AG10803 (cell line): ENCODE data around the gene YTHDF2.
A peak's percentile ranks its signal among the peaks of the same experiment; 100 is the strongest.
"Not testable (repeated sequence)": the region's sequence is repeated elsewhere in the genome, so short reads cannot be mapped to it uniquely, and the experiment has no call there.

Experiments used
- DNase-seq: peaks from one replicate; pipeline ENCODE4 v3.0.0; 2010; ENCODE audit warnings: low read depth
- H3K4me3 ChIP-seq: 2 replicates; pipeline ENCODE4 v1.5.1; 2011; ENCODE audit warnings: mild to moderate bottlenecking, low read length, control low read depth
- CTCF ChIP-seq: conservative IDR thresholded peaks from 2 replicates; pipeline ENCODE4 v1.5.1; 2011; ENCODE audit warnings: mild to moderate bottlenecking, low read length, control low read depth, inconsistent platforms

The YTHDF2 gene

DNA sequence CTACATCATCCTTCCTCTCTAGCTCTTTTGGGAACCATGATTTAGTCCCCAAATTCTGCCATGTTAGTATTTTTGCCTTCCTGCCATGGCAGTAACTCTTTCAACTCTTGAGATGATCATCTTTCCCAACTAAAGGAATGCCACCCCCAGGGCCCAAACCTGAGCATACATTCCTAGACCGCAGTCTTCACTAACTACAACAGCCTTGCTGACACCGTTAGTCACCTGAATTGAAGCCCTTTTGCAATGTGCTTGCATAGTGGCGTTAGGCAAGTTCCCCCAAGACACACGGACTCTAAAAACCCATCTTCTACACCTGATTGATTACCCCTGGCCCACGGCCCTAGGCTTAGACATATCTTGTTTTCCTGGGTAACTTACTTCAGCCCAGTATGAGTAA is 16.4 kb upstream of the YTHDF2 start:
- DNase-seq: no peak
- TF ChIP-seq CTCF: no peak
- no peak overlapping the region for H3K4me3 ChIP-seq

DNA sequence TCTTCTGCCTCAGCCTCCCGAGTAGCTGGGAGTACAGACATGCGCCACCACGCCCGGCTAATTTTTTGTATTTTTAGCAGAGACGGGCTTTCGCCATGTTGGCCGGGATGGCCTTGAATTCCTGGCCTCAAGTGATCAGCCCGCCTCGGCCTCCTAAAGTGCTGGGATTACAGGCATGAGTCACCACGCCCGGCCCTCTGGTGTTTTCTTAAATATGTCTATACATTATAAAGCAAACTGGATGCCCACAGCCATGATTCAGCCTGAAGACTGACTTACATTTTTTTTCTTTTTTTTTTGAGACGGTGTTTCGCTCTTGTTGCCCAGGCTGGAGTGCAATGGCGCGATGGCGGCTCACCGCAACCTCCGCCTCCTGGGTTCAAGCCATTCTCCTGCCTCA is 14.8 kb upstream of the YTHDF2 start:
- not testable (repeated sequence) for H3K4me3 ChIP-seq, DNase-seq

- H3K4me3 ChIP-seq, DNase-seq: not testable (repeated sequence)
Observed at GRCh38 chr1:28725365-28725764, 11.4 kb upstream of the YTHDF2 start.

DNA sequence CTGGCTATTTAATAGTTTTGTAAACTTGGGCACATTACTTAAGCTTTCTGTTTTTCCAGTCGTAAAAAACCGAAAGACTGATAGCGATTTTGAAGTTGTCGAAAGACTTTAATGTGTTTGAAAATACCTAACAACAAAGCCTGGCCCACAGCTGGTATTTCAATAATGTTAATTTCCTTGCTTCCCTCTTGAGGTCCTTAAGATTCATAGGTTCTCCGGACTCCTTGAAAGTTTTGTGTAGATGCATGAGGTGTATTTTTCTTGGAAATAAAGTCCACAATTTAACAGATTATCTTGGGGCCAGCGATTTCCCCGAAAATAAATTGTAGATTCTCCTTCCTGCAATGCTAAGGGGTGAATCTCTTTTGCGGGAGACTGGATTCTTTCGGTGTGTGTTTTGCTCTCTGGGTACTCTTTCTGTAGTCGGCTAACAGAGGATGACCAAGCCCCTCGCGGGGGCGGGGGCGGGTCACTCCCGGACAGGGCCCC is 735 bp upstream of the YTHDF2 start:
- H3K4me3 ChIP-seq: peak overlapping the region; percentile 59
- no peak for TF ChIP-seq CTCF
- peak; percentile 12 for DNase-seq

GRCh38 chr1:28737307-28738132 is 780 bp downstream of the YTHDF2 start:
- peak; percentile 48 for DNase-seq
- TF ChIP-seq CTCF: no peak

GRCh38 chr1:28740118-28740517 is 3.4 kb downstream of the YTHDF2 start:
- H3K4me3 ChIP-seq: no peak overlapping the region
- no peak for DNase-seq

More at GRCh38 chr1:28737307-28738132, 780 bp downstream of the YTHDF2 start:
- H3K4me3 ChIP-seq: peak overlapping the region; percentile 83

DNA sequence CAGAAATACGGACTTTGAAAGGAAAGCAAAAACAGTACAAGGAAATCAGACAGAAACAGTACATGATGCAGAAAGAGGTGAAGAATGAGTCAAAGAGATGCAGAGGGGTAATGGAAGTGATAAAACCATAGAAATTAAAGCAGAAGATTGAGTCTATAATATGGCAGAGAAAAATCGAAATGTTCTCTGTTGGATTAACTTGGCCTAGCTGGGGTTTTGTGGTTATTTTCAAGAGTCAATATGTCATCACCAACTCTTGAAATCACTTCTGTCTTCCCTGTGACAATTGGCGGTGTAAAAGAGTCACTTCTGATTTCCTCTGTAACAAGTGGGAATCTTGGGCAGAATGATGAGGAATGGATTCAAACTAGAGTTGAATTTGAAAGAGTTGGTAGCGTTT is 7.4 kb downstream of the YTHDF2 start:
- no peak for TF ChIP-seq CTCF
- DNase-seq: no peak
- H3K4me3 ChIP-seq: no peak overlapping the region

More at GRCh38 chr1:28740118-28740517, 3.4 kb downstream of the YTHDF2 start:
- TF ChIP-seq CTCF: no peak

DNA sequence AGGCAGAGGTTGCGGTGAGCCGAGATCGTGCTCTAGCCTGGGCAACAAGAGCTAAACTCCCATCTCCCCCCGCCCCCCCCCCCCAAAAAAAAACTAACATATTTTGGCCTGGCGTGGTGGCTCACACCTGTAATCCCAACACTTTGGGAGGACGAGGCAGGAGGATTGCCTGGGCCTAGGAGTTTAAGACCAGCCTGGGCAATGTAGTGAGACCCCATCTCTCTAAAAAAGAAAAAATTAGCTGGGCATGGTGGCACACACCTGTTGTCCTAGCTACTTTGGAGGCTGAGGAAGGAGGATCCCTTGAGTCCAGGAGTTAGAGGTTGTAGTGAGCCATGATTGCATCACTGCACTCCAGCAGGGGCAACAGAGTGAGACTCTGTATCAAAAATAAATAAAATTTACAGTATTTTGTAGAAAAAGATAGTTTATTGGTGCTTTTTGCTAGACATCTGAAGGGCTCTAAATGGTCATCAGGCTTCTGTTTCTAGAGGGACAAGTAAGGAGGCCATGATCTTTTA is 9.0 kb downstream of the YTHDF2 start:
- no peak overlapping the region for H3K4me3 ChIP-seq
- TF ChIP-seq CTCF: no peak
- no peak for DNase-seq
